GM06990 (cell line): ENCODE data around the gene ZNF318.
"Not testable (repeated sequence)": the region's sequence is repeated elsewhere in the genome, so short reads cannot be mapped to it uniquely, and the experiment has no call there.

ENCODE experiments used
- DNase-seq: peaks from one replicate; pipeline ENCODE4 v3.0.0-alpha.2; 2011; ENCODE audit not compliant: insufficient read length; ENCODE audit errors: extremely low read depth
- H3K27me3 ChIP-seq: replicated peaks from 2 replicates; pipeline ENCODE4 v1.6.0; 2011; ENCODE audit warnings: low read length; ENCODE audit not compliant: control insufficient read depth, insufficient read depth
- H3K36me3 ChIP-seq: 2 replicates; pipeline ENCODE4 v1.5.1; 2011; ENCODE audit warnings: low read length; ENCODE audit not compliant: control insufficient read depth, insufficient read depth
- H3K4me3 ChIP-seq: replicated peaks from 2 replicates; pipeline ENCODE4 v1.5.1; 2011; ENCODE audit warnings: low read depth, mild to moderate bottlenecking, control low read depth, low read length
- TF ChIP-seq, protein P1 (sequence below): IDR thresholded peaks from 2 replicates; pipeline ENCODE4 v1.5.1; 2011; ENCODE audit warnings: low read length, control low read depth, mild to moderate bottlenecking, inconsistent platforms; ENCODE audit not compliant: insufficient read depth, poor library complexity, severe bottlenecking

Gene ZNF318

DNA sequence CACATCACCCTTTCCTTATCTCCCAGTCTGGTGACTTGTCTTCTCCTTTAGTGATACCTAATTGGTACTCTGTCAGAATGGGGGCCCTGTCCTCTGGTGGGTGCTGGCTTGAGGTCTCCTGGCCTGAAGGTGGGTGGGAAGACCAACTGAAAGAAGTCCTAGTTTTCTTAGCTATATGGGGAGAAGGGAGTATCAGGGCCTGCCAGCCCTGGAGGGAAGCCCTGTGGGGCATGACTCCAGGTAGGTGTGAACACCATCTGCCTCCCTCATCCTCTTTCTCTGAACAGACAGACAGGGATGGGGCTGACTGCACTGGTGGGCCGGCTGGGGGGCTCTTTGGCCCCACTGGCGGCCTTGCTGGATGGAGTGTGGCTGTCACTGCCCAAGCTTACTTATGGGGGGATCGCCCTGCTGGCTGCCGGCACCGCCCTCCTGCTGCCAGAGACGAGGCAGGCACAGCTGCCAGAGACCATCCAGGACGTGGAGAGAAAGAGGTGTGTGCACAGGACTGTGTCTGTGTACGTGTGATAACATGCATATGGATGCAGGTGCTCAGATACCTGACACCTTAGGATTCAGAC is 65.6 kb downstream of the ZNF318 start:
- H3K36me3 ChIP-seq, result no peaks in the 10 kb centered on the region; the same call in none of the 2 replicates

DNA sequence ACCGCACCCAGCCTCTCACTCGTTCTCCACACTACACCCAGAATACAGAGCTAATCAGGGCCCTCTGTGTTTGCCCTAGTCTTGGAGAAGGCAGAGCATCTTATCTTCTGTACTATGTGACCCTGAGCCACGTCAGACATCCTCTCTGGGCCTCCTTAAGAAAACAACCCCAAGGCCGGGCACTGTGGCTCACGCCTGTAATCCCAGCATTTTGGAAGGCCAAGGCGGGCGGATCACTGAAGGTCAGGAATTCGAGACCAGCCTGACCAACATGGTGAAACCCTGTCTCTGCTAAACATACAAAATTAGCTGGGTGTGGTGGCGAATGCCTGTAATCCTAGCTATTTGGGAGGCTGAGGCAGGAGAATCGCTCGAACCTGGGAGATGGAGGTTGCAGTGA is 66.4 kb downstream of the ZNF318 start:
- not testable (repeated sequence) for H3K36me3 ChIP-seq, H3K4me3 ChIP-seq, DNase-seq, H3K27me3 ChIP-seq

More for the DNA sequence above, 65.6 kb downstream of the ZNF318 start:
- no peak for DNase-seq
- H3K4me3 ChIP-seq, result no peak overlapping the region
- no peaks in the 10 kb centered on the region for H3K27me3 ChIP-seq
- TF ChIP-seq, protein P1, sequence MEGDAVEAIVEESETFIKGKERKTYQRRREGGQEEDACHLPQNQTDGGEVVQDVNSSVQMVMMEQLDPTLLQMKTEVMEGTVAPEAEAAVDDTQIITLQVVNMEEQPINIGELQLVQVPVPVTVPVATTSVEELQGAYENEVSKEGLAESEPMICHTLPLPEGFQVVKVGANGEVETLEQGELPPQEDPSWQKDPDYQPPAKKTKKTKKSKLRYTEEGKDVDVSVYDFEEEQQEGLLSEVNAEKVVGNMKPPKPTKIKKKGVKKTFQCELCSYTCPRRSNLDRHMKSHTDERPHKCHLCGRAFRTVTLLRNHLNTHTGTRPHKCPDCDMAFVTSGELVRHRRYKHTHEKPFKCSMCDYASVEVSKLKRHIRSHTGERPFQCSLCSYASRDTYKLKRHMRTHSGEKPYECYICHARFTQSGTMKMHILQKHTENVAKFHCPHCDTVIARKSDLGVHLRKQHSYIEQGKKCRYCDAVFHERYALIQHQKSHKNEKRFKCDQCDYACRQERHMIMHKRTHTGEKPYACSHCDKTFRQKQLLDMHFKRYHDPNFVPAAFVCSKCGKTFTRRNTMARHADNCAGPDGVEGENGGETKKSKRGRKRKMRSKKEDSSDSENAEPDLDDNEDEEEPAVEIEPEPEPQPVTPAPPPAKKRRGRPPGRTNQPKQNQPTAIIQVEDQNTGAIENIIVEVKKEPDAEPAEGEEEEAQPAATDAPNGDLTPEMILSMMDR, result no peak

DNA sequence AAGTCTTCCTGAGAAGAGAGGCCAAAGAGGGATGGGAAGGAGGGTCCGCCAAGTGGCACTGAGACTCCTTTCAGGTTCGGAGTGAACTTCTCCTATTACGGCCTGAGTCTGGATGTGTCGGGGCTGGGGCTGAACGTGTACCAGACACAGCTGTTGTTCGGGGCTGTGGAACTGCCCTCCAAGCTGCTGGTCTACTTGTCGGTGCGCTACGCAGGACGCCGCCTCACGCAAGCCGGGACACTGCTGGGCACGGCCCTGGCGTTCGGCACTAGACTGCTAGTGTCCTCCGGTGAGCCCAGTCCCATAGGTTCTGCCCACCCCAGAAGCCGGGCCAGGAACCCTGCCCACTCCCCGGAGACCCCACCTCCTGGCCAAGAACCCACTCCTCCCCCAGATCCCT is 67.3 kb downstream of the ZNF318 start:
- Histone ChIP-seq H3K27me3 (no peaks in the 10 kb centered on the region), H3K4me3 (no peak overlapping the region), H3K36me3 (no peaks in the 10 kb centered on the region; the same call in 1 of the 2 replicates)
- DNase-seq, result no peak
- TF ChIP-seq, protein P1, result no peak

DNA sequence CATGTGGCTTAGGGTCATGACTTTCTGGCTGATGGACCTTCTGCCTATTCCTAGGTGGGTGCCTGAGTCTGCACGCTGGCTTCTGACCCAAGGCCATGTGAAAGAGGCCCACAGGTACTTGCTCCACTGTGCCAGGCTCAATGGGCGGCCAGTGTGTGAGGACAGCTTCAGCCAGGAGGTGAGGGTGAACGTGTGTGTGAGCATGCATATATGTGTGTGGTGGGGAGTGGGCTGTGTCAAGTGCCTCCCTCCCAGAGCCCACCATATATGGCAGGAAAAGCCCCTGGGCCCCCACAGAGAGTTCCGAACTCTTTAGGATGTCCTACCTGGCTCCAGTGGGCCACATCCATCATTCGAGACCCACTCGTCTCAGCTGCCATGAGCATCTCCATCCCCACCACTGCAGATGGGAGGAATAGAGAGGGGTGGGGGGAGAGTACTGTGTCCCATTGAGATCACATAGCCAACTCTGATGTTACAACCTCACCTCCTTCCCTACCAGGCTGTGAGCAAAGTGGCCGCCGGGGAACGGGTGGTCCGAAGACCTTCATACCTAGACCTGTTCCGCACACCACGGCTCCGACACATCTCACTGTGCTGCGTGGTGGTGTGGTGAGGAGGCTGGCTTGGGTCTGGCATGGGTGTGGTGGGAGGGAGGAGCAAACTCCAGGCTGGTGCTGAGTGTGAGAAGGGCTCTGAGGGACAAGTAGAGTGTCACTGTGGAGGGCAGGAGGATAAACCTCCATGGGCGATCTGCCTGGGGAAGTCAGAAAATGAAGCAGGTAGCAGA is 68.2 kb downstream of the ZNF318 start:
- H3K4me3 ChIP-seq, result no peak overlapping the region
- no peaks in the 10 kb centered on the region; the same call in 1 of the 2 replicates for H3K36me3 ChIP-seq
- no peaks in the 10 kb centered on the region for H3K27me3 ChIP-seq
- TF ChIP-seq, protein P1, result no peak
- DNase-seq, result no peak

DNA sequence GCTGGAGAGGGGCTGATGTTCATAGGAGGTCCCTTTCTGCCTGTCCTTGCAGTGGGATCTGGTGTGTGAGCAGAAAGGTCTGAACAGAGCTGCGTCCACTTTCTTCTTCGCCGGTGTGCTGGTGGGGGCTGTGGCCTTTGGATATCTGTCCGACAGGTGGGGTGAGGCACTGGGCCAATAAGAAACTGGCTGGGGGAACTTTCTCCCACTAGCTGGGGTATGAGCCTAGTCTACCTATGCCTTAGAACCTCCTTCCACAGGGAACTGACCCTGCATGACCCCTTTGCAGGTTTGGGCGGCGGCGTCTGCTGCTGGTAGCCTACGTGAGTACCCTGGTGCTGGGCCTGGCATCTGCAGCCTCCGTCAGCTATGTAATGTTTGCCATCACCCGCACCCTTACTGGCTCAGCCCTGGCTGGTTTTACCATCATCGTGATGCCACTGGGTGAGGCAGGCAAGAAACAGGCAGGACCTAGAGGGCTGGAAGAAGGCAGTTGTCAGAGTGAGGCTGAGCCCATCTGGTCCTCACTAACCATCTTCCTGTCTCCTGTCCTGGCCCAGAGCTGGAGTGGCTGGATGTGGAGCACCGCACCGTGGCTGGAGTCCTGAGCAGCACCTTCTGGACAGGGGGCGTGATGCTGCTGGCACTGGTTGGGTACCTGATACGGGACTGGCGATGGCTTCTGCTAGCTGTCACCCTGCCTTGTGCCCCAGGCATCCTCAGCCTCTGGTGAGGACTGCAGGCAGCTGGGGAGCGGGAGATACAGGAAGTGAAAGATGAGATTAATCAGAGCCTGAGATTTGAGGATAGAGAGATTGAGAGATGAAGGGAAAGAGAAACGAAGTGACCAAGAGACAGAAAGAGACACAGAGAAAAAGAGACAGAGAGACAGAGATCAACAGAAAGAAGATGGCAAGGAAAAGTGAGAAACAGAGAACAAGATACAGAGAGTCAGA is 69.8 kb downstream of the ZNF318 start:
- Histone ChIP-seq H3K27me3 (no peaks in the 10 kb centered on the region), H3K4me3 (no peak overlapping the region), H3K36me3 (no peaks in the 10 kb centered on the region)
- DNase-seq, result no peak
- TF ChIP-seq, protein P1, result no peak
